H1 (cell line): ENCODE measurements around the gene HOXA13. TPM values are rescaled to one million over a fixed set of nuclear protein-coding genes. Genes with fewer than 3 reads are reported as not detected.
A peak's percentile ranks its signal among the peaks of the same experiment; 100 is the strongest.

Experiments used
- CTCF ChIA-PET: fragments of 300-600 bp; sonication (Branson Sonifier 250); formaldehyde crosslinking; loops from one replicate; lab custom pipeline; 2021; ENCODE audit not compliant: partially characterized antibody; lab: Charles Lee
- POLR2A ChIA-PET: fragments of 300-600 bp; sonication (Branson Sonifier 250); formaldehyde crosslinking; loops from one replicate; lab custom pipeline; 2021; ENCODE audit warnings: inconsistent platforms; ENCODE audit not compliant: partially characterized antibody; lab: Charles Lee
- DNase-seq, 2 experiments: peaks; one replicate each; pipeline versions ENCODE4 v3.0.0 to v3.0.0-alpha.2; 2010 to 2022; ENCODE audit warnings: low spot score in 2 of 2, low read depth in 1 of 2, mixed read lengths in 1 of 2
- FAIRE-seq: peaks from 2 replicates; lab custom pipeline; 2011; peaks lifted over from hg19 to GRCh38; lab: Jason Lieb, UNC
- H2AFZ ChIP-seq: 2 replicates; pipeline ENCODE4 v1.8.1; 2012; ENCODE audit warnings: low read length, inconsistent platforms
- H2AK5ac ChIP-seq: 2 replicates; pipeline ENCODE4 v1.6.1; 2013; ENCODE audit warnings: low read depth, low read length
- H2BK120ac ChIP-seq: replicated peaks from 2 replicates; pipeline ENCODE3; 2013; ENCODE audit warnings: low read depth, low read length, inconsistent platforms
- H2BK12ac ChIP-seq: 2 replicates; pipeline ENCODE4 v1.6.1; 2013; ENCODE audit warnings: low read depth, low read length
- H2BK15ac ChIP-seq: 2 replicates; pipeline ENCODE4 v1.6.1; 2013; ENCODE audit warnings: low read length
- H2BK20ac ChIP-seq: 2 replicates; pipeline ENCODE4 v1.6.1; 2013; ENCODE audit warnings: low read length
- H2BK5ac ChIP-seq: 2 replicates; pipeline ENCODE4 v1.6.1; 2013; ENCODE audit warnings: low read depth, low read length
- H3K14ac ChIP-seq: 2 replicates; pipeline ENCODE4 v1.6.1; 2013; ENCODE audit warnings: inconsistent platforms; ENCODE audit not compliant: insufficient read length
- H3K18ac ChIP-seq: 2 replicates; pipeline ENCODE4 v1.6.1; 2013; ENCODE audit warnings: low read length; ENCODE audit errors: extremely low read depth
- H3K23ac ChIP-seq: 2 replicates; pipeline ENCODE4 v1.6.1; 2013; ENCODE audit warnings: inconsistent platforms; ENCODE audit not compliant: insufficient read length
- H3K23me2 ChIP-seq: 2 replicates; pipeline ENCODE4 v1.6.1; 2013; ENCODE audit warnings: low read depth, low read length
- H3K27ac ChIP-seq: 2 replicates; pipeline ENCODE4 v1.6.1; 2011; ENCODE audit warnings: low read depth, low read length, inconsistent platforms
- H3K27me3 ChIP-seq, 4 experiments: replicated peaks in 1 of 4; 1 replicate in 1 of 4; 2 replicates in 3 of 4; pipeline versions ENCODE4 v1.6.1 to v1.8.1; 2011 to 2013; ENCODE audit warnings: low read length in 3 of 4, mild to moderate bottlenecking in 3 of 4, inconsistent platforms in 2 of 4, mixed read lengths in 2 of 4, moderate library complexity in 1 of 4; ENCODE audit not compliant: control insufficient read depth in 3 of 4, insufficient read depth in 3 of 4; ENCODE audit errors: extremely low read depth in 1 of 4
- H3K36me3 ChIP-seq, 4 experiments: 2 replicates each; pipeline versions ENCODE4 v1.6.1 to v1.8.1; 2011 to 2013; ENCODE audit warnings: mild to moderate bottlenecking in 4 of 4, low read length in 3 of 4, moderate library complexity in 2 of 4, control low read depth in 1 of 4, inconsistent platforms in 1 of 4; ENCODE audit not compliant: insufficient read depth in 4 of 4, control insufficient read depth in 2 of 4
- H3K4ac ChIP-seq: replicated peaks from 2 replicates; pipeline ENCODE3; 2013; ENCODE audit warnings: low read length, low read depth, mixed read lengths, inconsistent platforms; ENCODE audit not compliant: insufficient read length
- H3K4me1 ChIP-seq, 4 experiments: replicated peaks in 1 of 4; 1 replicate in 1 of 4; 2 replicates in 3 of 4; pipeline versions ENCODE4 v1.6.1 to v1.8.1; 2011 to 2013; ENCODE audit warnings: low read length in 3 of 4, inconsistent platforms in 2 of 4, mixed read lengths in 1 of 4; ENCODE audit not compliant: insufficient read depth in 4 of 4, control insufficient read depth in 3 of 4
- H3K4me2 ChIP-seq, 2 experiments: 2 replicates each; pipeline versions ENCODE4 v1.6.1 to v1.8.1; 2011 to 2013; ENCODE audit warnings: low read depth in 2 of 2, low read length in 2 of 2, control low read depth in 1 of 2, inconsistent platforms in 1 of 2, mild to moderate bottlenecking in 1 of 2; ENCODE audit not compliant: insufficient read depth in 1 of 2
- H3K4me3 ChIP-seq, 4 experiments: fragments of 200-600, 300-600 bp in 1 of 4; sonication (generic), shearing (Covaris generic), sonication (Bioruptor Twin) in 1 of 4; 2 replicates each; pipeline versions ENCODE4 v1.5.1 to v1.8.1; 2011 to 2016; ENCODE audit warnings: low read length in 4 of 4, low read depth in 3 of 4, control low read depth in 2 of 4, inconsistent platforms in 2 of 4, mild to moderate bottlenecking in 2 of 4, mixed read lengths in 1 of 4, moderate library complexity in 1 of 4; ENCODE audit not compliant: insufficient read depth in 2 of 4; ENCODE audit errors: extremely low read depth in 1 of 4
- H3K56ac ChIP-seq: replicated peaks from 2 replicates; pipeline ENCODE3; 2013; ENCODE audit warnings: low read depth, mild to moderate bottlenecking, mixed read lengths, low read length, inconsistent platforms; ENCODE audit not compliant: insufficient read length
- H3K79me1 ChIP-seq: 2 replicates; pipeline ENCODE4 v1.6.1; 2013; ENCODE audit warnings: low read depth, low read length, control low read depth
- H3K79me2 ChIP-seq, 2 experiments: 2 replicates each; pipeline versions ENCODE4 v1.6.1 to v1.8.1; 2012 to 2013; ENCODE audit warnings: low read length in 2 of 2, mild to moderate bottlenecking in 2 of 2, inconsistent platforms in 1 of 2; ENCODE audit not compliant: insufficient read depth in 2 of 2, control insufficient read depth in 1 of 2
- H3K9ac ChIP-seq, 4 experiments: replicated peaks in 1 of 4; 1 replicate in 1 of 4; 2 replicates in 3 of 4; pipeline versions ENCODE4 v1.6.1 to v1.8.1; 2011 to 2013; ENCODE audit warnings: low read depth in 3 of 4, low read length in 3 of 4, control low read depth in 2 of 4, mild to moderate bottlenecking in 2 of 4, moderate library complexity in 2 of 4, inconsistent platforms in 1 of 4; ENCODE audit errors: extremely low read depth in 1 of 4
- H3K9me3 ChIP-seq, 2 experiments: 2 replicates each; pipeline versions ENCODE4 v1.6.1 to v1.8.1; 2012 to 2013; ENCODE audit warnings: mild to moderate bottlenecking in 2 of 2, moderate library complexity in 2 of 2, control low read depth in 1 of 2, inconsistent platforms in 1 of 2, low read depth in 1 of 2, low read length in 1 of 2, mixed read lengths in 1 of 2; ENCODE audit not compliant: insufficient read depth in 2 of 2
- H4K20me1 ChIP-seq, 2 experiments: replicated peaks in 1 of 2; 2 replicates each; pipeline versions ENCODE3 to v1.8.1; 2011 to 2013; ENCODE audit warnings: inconsistent platforms in 2 of 2, low read length in 2 of 2, mild to moderate bottlenecking in 1 of 2; ENCODE audit not compliant: insufficient read depth in 2 of 2, control insufficient read depth in 1 of 2
- H4K5ac ChIP-seq: 2 replicates; pipeline ENCODE4 v1.6.1; 2013; ENCODE audit warnings: low read length, low read depth, mixed read lengths, inconsistent platforms; ENCODE audit not compliant: insufficient read length
- H4K8ac ChIP-seq: 2 replicates; pipeline ENCODE4 v1.8.0; 2013; ENCODE audit warnings: mild to moderate bottlenecking, moderate library complexity, low read length, inconsistent platforms; ENCODE audit not compliant: insufficient read depth; ENCODE audit errors: extremely low read depth
- H4K91ac ChIP-seq: replicated peaks from 2 replicates; pipeline ENCODE3; 2013; ENCODE audit warnings: low read length, mixed read lengths, inconsistent platforms; ENCODE audit not compliant: insufficient read length
- BACH1 ChIP-seq: IDR thresholded peaks from 2 replicates; pipeline ENCODE4 v1.6.1; 2012; ENCODE audit warnings: low read length, improper control_type of control experiment
- BCL11A ChIP-seq, 2 experiments: IDR thresholded peaks; one replicate each; pipeline ENCODE4 v1.6.1; 2011; ENCODE audit warnings: low read depth in 2 of 2, low read length in 2 of 2, mild to moderate bottlenecking in 2 of 2
- KDM5A ChIP-seq: fragments of 200-600 bp; IDR thresholded peaks from 2 replicates; pipeline ENCODE4 v1.7.1; 2012; ENCODE audit warnings: mild to moderate bottlenecking, low read length, inconsistent platforms, mixed read lengths
- NANOG ChIP-seq: IDR thresholded peaks from 2 replicates; pipeline ENCODE4 v1.6.1; 2011; ENCODE audit warnings: low read length, low read depth, mild to moderate bottlenecking, inconsistent platforms; ENCODE audit not compliant: insufficient read depth, poor library complexity, severe bottlenecking
- NRF1 ChIP-seq: IDR thresholded peaks from 2 replicates; pipeline ENCODE4 v1.6.1; 2011; ENCODE audit warnings: mild to moderate bottlenecking, low read depth, low read length, improper control_type of control experiment
- POLR2AphosphoS5 ChIP-seq: IDR thresholded peaks from 2 replicates; pipeline ENCODE4 v1.6.1; 2011; ENCODE audit warnings: low read depth, low read length
- SIN3A ChIP-seq, 2 experiments: IDR thresholded peaks in 1 of 2; conservative IDR thresholded peaks in 1 of 2; 2 replicates each; pipeline ENCODE4 v1.6.1; 2011 to 2012; ENCODE audit warnings: low read length in 2 of 2, improper control_type of control experiment in 1 of 2, low read depth in 1 of 2, mild to moderate bottlenecking in 1 of 2
- TEAD4 ChIP-seq: IDR thresholded peaks from 2 replicates; pipeline ENCODE4 v1.6.1; 2012; ENCODE audit warnings: low read depth, low read length, inconsistent platforms, mixed read lengths
- YY1 ChIP-seq: IDR thresholded peaks from 2 replicates; pipeline ENCODE4 v1.6.1; 2011; ENCODE audit warnings: low read depth, mild to moderate bottlenecking, low read length
- ZNF274 ChIP-seq: IDR thresholded peaks from 2 replicates; pipeline ENCODE4 v1.7.0; 2012; ENCODE audit warnings: low read length, borderline replicate concordance; ENCODE audit errors: extremely low read depth
- WGBS, 2 experiments: shearing (Covaris generic) in 1 of 2; methylation state at CpG; one replicate each; pipeline versions ENCODE4 v1.1.6 to v1.1.7; 2013 to 2015; ENCODE audit warnings: low lambda C conversion rate in 2 of 2, mixed read lengths in 2 of 2, inconsistent platforms in 1 of 2, low coverage in 1 of 2, missing lambda C conversion rate in 1 of 2; ENCODE audit not compliant: insufficient replicate concordance in 2 of 2, insufficient coverage in 1 of 2, insufficient read length in 1 of 2; ENCODE audit errors: extremely low coverage in 1 of 2, missing lambda C conversion rate in 1 of 2; 5-methylcytosine and 5-hydroxymethylcytosine counted together
- polyA plus RNA-seq, 7 experiments: library from polyadenylated mRNA; depleted of rRNA in 3 of 7; stranded (reverse) in 5 of 7; unstranded in 2 of 7; fragments of >200 nt in 5 of 7; fragments of 200-250 nt in 2 of 7; gene quantifications; 1 replicate in 5 of 7; 2 replicates in 1 of 7; 4 replicates in 1 of 7; pipeline versions ENCODE4 v1.2.1 to v1.2.3, GENCODE V29; 2011 to 2013; ENCODE audit warnings: missing spikeins in 2 of 7, mixed read lengths in 2 of 7
- total RNA-seq: library from RNA; stranded (reverse); fragmentation: NEBNext Ultra II Directional; extraction: Animal tissue kit (Norgen Biotek cat#: 25700); gene quantifications from 2 replicates; pipeline ENCODE4 v1.2.1, GENCODE V29; 2021
- TF ChIP-seq, protein P1 (sequence below): IDR thresholded peaks from 2 replicates; pipeline ENCODE4 v1.6.1; 2011; ENCODE audit warnings: low read depth, mild to moderate bottlenecking, low read length; ENCODE audit not compliant: insufficient read depth
- TF ChIP-seq, protein P2 (sequence below): IDR thresholded peaks from 2 replicates; pipeline ENCODE4 v1.6.1; 2012; ENCODE audit warnings: inconsistent platforms

Gene HOXA13
- total and polyA plus RNA-seq, 2 of the 8 experiments (the other 6 are each of a cell fraction or from before 2014, with no cell fraction given) = not detected

DNA sequence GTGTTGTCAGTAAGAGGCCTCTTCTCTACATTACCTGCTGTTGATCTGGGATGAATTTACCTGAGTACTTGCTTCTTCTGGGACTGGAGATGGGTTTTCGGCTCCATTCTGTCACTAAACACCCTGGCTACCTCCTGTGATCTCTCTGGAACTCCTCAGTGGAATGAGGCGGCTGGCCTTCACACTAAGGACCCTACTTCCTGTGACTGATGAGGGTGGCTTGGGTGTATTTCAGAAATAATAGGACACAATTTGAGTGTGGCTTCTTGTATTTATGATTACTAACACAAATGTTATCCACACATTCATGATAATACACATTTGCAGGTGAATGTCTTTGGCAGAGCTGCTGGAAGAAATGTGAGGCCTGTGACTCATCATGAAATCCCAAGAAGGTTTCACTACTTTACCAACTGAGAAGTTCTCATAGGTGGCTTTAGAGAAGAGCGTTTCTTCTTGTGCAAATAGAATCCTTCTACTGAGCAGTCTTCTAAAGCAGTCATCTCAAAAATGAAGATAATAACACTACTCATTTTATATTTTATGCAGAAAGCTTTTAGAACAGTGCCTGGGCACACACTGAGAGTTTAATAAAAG, 21.4 kb upstream of the HOXA13 start:
- peaks cover 6 to 8% of the 10 kb centered on the region in 2 experiments for H4K20me1 ChIP-seq
- DNase-seq (no peak), FAIRE-seq (no peak)
- peaks cover 2 to 11% (median 6%) of the 10 kb centered on the region in 4 experiments for H3K4me1 ChIP-seq
- no peak overlapping the region for H4K5ac ChIP-seq
- H3K56ac ChIP-seq = no peak overlapping the region
- no peaks in the 10 kb centered on the region for H3K79me2 ChIP-seq
- H3K23me2 ChIP-seq = peaks cover 4% of the 10 kb centered on the region; the same call in 1 of the 2 replicates
- H3K23ac ChIP-seq = no peak overlapping the region
- H2AK5ac ChIP-seq = no peak overlapping the region
- H3K79me1 ChIP-seq = no peaks in the 10 kb centered on the region
- H2BK20ac ChIP-seq = no peak overlapping the region
- 71% methylated on average over 3 of the region's 3 CpGs; no CpG with 5 or more reads in 1 of the 2 experiments for WGBS, 2 experiments
- no peak overlapping the region for H3K4me3 ChIP-seq
- no peak overlapping the region for H4K8ac ChIP-seq
- H3K27me3 ChIP-seq = peaks cover 63 to 96% (median 88%) of the 10 kb centered on the region in 4 experiments
- no peak overlapping the region for H2BK15ac ChIP-seq
- no peak overlapping the region for H2AFZ ChIP-seq
- no peak overlapping the region for H2BK120ac ChIP-seq
- no peak overlapping the region for H3K18ac ChIP-seq
- no peak overlapping the region for H3K14ac ChIP-seq
- ChIA-PET CTCF (interaction anchor here (1.0 to 8.5 kb wide), 3 partner anchors 12 to 35 kb away, joined by 3 to 62 read pairs (median 5); no protein-coding TSS in a partner anchor), POLR2A (no interaction called here)
- no peak overlapping the region for H2BK5ac ChIP-seq
- H2BK12ac ChIP-seq = no peak overlapping the region
- no peak overlapping the region for H3K4ac ChIP-seq
- no peak overlapping the region for H3K27ac ChIP-seq
- H3K9me3 ChIP-seq = no peaks in the 10 kb centered on the region
- no peaks in the 10 kb centered on the region; a peak in 1 of 8 replicates for H3K36me3 ChIP-seq
- no peak overlapping the region for H3K9ac ChIP-seq
- no peak overlapping the region for H4K91ac ChIP-seq
- 0 out of 4 replicates have a peak overlapping the region, but pooled peaks of 1 of the 2 experiments have one; percentile 22 for H3K4me2 ChIP-seq
- TF ChIP-seq YY1 (no peak), BACH1 (no peak), NANOG (no peak), SIN3A (conservative IDR thresholded peaks at IDR 0.05 in 1 of 2, IDR thresholded peaks at IDR 0.05 in 1 of 2; ENCODE audit: low read depth in 1 of 2, low read length in 2 of 2) (no peak), BCL11A (IDR thresholded peaks at IDR 0.05; ENCODE audit: low read depth in 2 of 2, low read length in 2 of 2) (no peak), POLR2AphosphoS5 (no peak), ZNF274 (no peak), TEAD4 (no peak), KDM5A (no peak), NRF1 (no peak)
- TF ChIP-seq, protein P1, sequence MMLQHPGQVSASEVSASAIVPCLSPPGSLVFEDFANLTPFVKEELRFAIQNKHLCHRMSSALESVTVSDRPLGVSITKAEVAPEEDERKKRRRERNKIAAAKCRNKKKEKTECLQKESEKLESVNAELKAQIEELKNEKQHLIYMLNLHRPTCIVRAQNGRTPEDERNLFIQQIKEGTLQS = no peak
- TF ChIP-seq, protein P2, sequence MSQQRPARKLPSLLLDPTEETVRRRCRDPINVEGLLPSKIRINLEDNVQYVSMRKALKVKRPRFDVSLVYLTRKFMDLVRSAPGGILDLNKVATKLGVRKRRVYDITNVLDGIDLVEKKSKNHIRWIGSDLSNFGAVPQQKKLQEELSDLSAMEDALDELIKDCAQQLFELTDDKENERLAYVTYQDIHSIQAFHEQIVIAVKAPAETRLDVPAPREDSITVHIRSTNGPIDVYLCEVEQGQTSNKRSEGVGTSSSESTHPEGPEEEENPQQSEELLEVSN = no peak
